ENCODE data around the gene ARHGEF17.

The ARHGEF17 gene

GRCh38 chr11:73413256-73413655, 105.2 kb downstream of the ARHGEF17 start (continued):
- TF ChIP-seq TCF4 (CRISPR knock-in tag; IDR thresholded peaks at IDR 0.05; ENCODE audit: borderline replicate concordance) (no peak), BACH2 (CRISPR knock-in tag; IDR thresholded peaks at IDR 0.05; ENCODE audit: borderline replicate concordance) (no peak), ZNF8 (CRISPR knock-in tag; IDR thresholded peaks at IDR 0.05) (no peak), OSR1 (CRISPR knock-in tag; IDR thresholded peaks at IDR 0.05) (no peak), ESRRG (CRISPR knock-in tag; IDR thresholded peaks at IDR 0.05) (no peak), GLIS3 (CRISPR knock-in tag; IDR thresholded peaks at IDR 0.05) (no peak), ARNTL (CRISPR knock-in tag; IDR thresholded peaks at IDR 0.05; ENCODE audit: borderline replicate concordance, low read depth) (no peak), POU6F1 (CRISPR knock-in tag; IDR thresholded peaks at IDR 0.05; ENCODE audit: borderline replicate concordance, low read depth) (no peak)

GRCh38 chr11:73414977-73415651, 107.0 kb downstream of the ARHGEF17 start:
- no peak for ATAC-seq
- TF ChIP-seq SNAI2 (CRISPR knock-in tag; IDR thresholded peaks at IDR 0.05) (no peak), ZFP3 (CRISPR knock-in tag; IDR thresholded peaks at IDR 0.05) (no peak), ZC3H10 (CRISPR knock-in tag; IDR thresholded peaks at IDR 0.05) (no peak), ISL1 (CRISPR knock-in tag; IDR thresholded peaks at IDR 0.05) (no peak), CSDC2 (CRISPR knock-in tag; IDR thresholded peaks at IDR 0.05) (no peak), CSRNP3 (CRISPR knock-in tag; IDR thresholded peaks at IDR 0.05) (no peak), ZFP30 (CRISPR knock-in tag; IDR thresholded peaks at IDR 0.05) (no peak), ZNF8 (CRISPR knock-in tag; IDR thresholded peaks at IDR 0.05) (no peak), ZNF565 (CRISPR knock-in tag; conservative IDR thresholded peaks at IDR 0.05; ENCODE audit: low read depth) (no peak), TCF4 (CRISPR knock-in tag; IDR thresholded peaks at IDR 0.05; ENCODE audit: borderline replicate concordance) (no peak), RARB (CRISPR knock-in tag; IDR thresholded peaks at IDR 0.05) (no peak), PATZ1 (CRISPR knock-in tag; IDR thresholded peaks at IDR 0.05; ENCODE audit: borderline replicate concordance) (no peak), CREB5 (CRISPR knock-in tag; IDR thresholded peaks at IDR 0.05; ENCODE audit: low read depth) (no peak), PPARA (CRISPR knock-in tag; IDR thresholded peaks at IDR 0.05; ENCODE audit: borderline replicate concordance) (no peak), GLIS3 (CRISPR knock-in tag; IDR thresholded peaks at IDR 0.05) (no peak), TSHZ2 (CRISPR knock-in tag; IDR thresholded peaks at IDR 0.05) (no peak), OSR1 (CRISPR knock-in tag; IDR thresholded peaks at IDR 0.05) (no peak), ARNTL (CRISPR knock-in tag; IDR thresholded peaks at IDR 0.05; ENCODE audit: borderline replicate concordance, low read depth) (no peak), TOX (CRISPR knock-in tag; IDR thresholded peaks at IDR 0.05; ENCODE audit: borderline replicate concordance) (no peak), ZNF70 (CRISPR knock-in tag; IDR thresholded peaks at IDR 0.05) (no peak)

All from SK-N-SH treated with all-trans-retinoic acid at 6 μM for 48 hours (cell line).